Epithelial cell of esophagus (primary cell): ENCODE data around the gene UQCRHL.
A peak's percentile ranks its signal among the peaks of the same experiment; 100 is the strongest.

ENCODE experiments used
- DNase-seq: peaks from one replicate; pipeline ENCODE4 v3.0.0; 2010; ENCODE audit warnings: low read depth
- H3K4me3 ChIP-seq: 2 replicates; pipeline ENCODE4 v1.5.1; 2011; ENCODE audit warnings: mild to moderate bottlenecking, low read length, control low read depth
- TF ChIP-seq, protein P1 (sequence below): IDR thresholded peaks from 2 replicates; pipeline ENCODE4 v1.5.1; 2011; ENCODE audit warnings: low read depth, mild to moderate bottlenecking, low read length, control low read depth, inconsistent platforms; ENCODE audit not compliant: insufficient read depth; ENCODE audit errors: missing control alignments

The UQCRHL gene

DNA sequence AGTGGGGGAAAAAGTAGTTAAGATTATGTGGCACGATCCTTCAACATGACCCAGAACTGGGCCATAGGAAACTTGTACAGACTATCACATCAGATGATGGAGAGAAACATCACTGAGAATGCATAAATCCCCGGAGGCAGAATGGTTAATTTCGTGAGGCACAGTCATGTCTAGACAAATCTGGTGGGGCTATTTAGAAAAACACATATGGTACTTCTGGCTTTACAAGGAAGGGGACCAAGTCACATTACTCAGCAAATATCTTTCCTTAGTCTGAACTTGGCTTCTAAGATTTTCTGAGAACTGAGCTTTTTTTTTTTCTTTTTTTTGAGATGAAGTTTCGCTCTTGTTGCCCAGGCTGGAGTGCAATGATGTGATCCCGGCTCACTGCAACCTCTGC is 9.2 kb upstream of the UQCRHL start:
- no peak overlapping the region for H3K4me3 ChIP-seq
- TF ChIP-seq, protein P1, sequence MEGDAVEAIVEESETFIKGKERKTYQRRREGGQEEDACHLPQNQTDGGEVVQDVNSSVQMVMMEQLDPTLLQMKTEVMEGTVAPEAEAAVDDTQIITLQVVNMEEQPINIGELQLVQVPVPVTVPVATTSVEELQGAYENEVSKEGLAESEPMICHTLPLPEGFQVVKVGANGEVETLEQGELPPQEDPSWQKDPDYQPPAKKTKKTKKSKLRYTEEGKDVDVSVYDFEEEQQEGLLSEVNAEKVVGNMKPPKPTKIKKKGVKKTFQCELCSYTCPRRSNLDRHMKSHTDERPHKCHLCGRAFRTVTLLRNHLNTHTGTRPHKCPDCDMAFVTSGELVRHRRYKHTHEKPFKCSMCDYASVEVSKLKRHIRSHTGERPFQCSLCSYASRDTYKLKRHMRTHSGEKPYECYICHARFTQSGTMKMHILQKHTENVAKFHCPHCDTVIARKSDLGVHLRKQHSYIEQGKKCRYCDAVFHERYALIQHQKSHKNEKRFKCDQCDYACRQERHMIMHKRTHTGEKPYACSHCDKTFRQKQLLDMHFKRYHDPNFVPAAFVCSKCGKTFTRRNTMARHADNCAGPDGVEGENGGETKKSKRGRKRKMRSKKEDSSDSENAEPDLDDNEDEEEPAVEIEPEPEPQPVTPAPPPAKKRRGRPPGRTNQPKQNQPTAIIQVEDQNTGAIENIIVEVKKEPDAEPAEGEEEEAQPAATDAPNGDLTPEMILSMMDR = no peak
- peak; percentile 82 for DNase-seq

DNA sequence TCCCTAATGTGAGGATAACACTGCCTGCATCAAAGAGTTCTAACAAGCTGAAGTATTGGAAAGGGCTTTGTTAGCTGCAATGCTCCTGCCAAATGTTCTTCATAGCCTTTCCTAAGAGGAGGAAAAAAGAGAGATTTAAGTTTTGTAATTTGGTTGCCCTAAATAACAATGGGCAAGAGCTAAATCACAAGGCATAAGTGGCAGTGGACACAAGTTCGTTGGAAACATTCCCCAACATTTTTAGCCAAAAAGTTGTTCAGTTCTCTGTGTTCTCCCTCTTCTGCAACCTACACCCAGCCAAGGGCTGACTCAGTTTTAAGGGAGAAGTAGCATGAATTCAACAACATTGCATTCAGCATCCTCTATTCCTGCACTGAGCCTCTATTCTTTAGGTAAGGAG is 2.6 kb upstream of the UQCRHL start:
- TF ChIP-seq, protein P1 = no peak
- no peak for DNase-seq
- no peak overlapping the region for H3K4me3 ChIP-seq

GRCh38 chr1:15808955-15809354 is 1.5 kb upstream of the UQCRHL start:
- TF ChIP-seq, protein P1 = no peak
- no peak for DNase-seq
- no peak overlapping the region for H3K4me3 ChIP-seq

DNA sequence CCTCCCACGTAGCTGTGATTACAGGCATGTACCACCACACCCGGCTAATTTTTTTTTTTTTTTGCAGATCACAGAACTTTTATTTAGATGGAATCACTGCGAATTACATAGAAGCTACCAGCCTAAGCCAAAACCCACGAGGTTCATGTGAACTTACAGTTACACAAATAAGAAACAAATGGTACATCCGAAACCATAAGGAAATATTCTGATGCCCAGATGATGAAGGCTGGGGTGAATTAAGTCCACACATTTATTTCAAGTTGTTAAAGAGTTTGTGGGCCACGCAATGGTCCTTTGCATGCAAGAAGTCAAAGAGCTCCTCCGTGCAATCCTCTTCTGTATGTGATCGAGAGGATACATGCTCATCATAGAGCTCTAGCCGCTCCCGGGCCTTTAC is 328 bp downstream of the UQCRHL start:
- DNase-seq = no peak
- H3K4me3 ChIP-seq = no peak overlapping the region
- TF ChIP-seq, protein P1 = no peak

DNA sequence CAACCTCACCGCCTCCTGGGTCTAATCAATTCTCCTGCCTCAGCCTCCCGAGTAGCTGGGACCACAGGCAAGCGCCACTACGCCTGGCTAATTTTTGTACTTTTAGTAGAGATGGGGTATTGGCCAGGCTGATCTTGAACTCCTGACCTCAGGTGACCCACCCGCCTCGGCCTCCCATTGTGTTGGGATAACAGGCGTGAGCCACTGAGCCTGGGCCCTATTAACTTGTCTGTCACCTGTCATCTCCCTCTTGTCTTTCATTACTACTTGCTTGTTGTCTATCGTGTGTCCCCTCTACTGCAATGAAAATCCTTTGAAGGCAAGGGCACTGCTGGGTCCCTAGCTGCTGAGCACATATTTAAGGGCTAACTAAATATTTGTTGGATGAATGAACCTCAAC is 3.4 kb downstream of the UQCRHL start:
- TF ChIP-seq, protein P1 = no peak

DNA sequence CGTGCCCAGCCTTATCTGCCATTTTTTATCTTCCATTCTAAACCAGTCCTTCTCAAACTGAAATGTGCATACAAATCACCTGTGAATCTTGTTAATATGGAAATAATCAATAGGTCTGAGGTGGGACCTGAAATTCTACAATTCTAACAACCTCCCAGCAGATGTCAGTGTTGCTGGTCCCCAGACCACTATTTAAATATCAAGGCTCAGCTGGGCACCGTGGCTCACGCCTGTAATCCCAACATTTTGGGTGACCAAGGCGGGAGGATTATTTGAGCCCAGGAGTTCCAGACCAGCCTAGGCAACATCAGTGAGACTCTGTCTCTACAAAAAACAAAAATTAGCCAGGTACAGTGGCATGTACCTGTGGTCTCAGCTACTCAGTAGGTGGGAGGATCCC is 4.1 kb downstream of the UQCRHL start:
- H3K4me3 ChIP-seq = no peak overlapping the region
- TF ChIP-seq, protein P1 = peak; percentile 39
- no peak for DNase-seq

More for the DNA sequence above, 3.4 kb downstream of the UQCRHL start:
- DNase-seq = no peak
- no peak overlapping the region for H3K4me3 ChIP-seq

GRCh38 chr1:15802234-15802965 is 5.0 kb downstream of the UQCRHL start:
- TF ChIP-seq, protein P1 = no peak
- no peak for DNase-seq
- no peak overlapping the region for H3K4me3 ChIP-seq
